OCI-LY1 (cell line): ENCODE data around the gene MTUS2.

ENCODE experiments used
- CTCF ChIP-seq: fragments of 200-600 bp; sonication (generic), shearing (Covaris generic); IDR thresholded peaks from 2 replicates; pipeline ENCODE4 v1.5.1; 2017; ENCODE audit warnings: mild to moderate bottlenecking, antibody characterized with exemption, low read length, moderate library complexity, mixed read lengths
- EZH2 ChIP-seq: fragments of 200-600 bp; sonication (generic), shearing (Covaris generic); IDR thresholded peaks from 2 replicates; pipeline ENCODE4 v1.8.0; 2017; ENCODE audit warnings: borderline replicate concordance, mixed run types, mild to moderate bottlenecking, antibody characterized with exemption, low read length, moderate library complexity, mixed read lengths

- no peak for TF ChIP-seq CTCF
- TF ChIP-seq EZH2: no peak
Observed at GRCh38 chr13:29436721-29437280, 616.7 kb downstream of the MTUS2 start.
